PC-3 (cell line): ENCODE data around the gene AMH. TPM values are rescaled to one million over a fixed set of nuclear protein-coding genes. Genes with fewer than 3 reads are reported as not detected.

Experiments used
- ATAC-seq: fragments of 200-7000 bp; cut with Tn5 transposase; 2 replicates; pipeline ENCODE4 v1.9.1; 2020; ENCODE audit warnings: mild to moderate bottlenecking, moderate library complexity
- BruUV-seq: library from RNA; stranded (reverse); fragments of 400-500 nt; replicated peaks from 2 replicates; lab custom pipeline; 2021; lab: Mats Ljungman, UMichigan
- CTCF ChIA-PET: fragments of 300-600 bp; sonication (Branson Sonifier 250); formaldehyde crosslinking; loops from one replicate; lab custom pipeline; 2022; ENCODE audit warnings: antibody characterized with exemption; lab: Charles Lee
- POLR2A ChIA-PET: fragments of 300-600 bp; sonication (Branson Sonifier 250); formaldehyde crosslinking; loops from one replicate; lab custom pipeline; 2022; ENCODE audit warnings: antibody characterized with exemption; ENCODE audit not compliant: unreplicated experiment; lab: Charles Lee
- DNase-seq: peaks from one replicate; pipeline ENCODE4 v3.0.0-alpha.2; 2015
- H2AFZ ChIP-seq: fragments of 300-600 bp; sonication (generic); 2 replicates; pipeline ENCODE4 v1.6.0; 2016; ENCODE audit warnings: antibody characterized with exemption, low read length
- H3F3A ChIP-seq: fragments of 300-600 bp; sonication (generic); one replicate; pipeline ENCODE4 v1.6.0; 2017; ENCODE audit warnings: antibody characterized with exemption, low read length, control low read depth, mild to moderate bottlenecking; ENCODE audit not compliant: unreplicated experiment
- H3K27ac ChIP-seq: fragments of 300-600 bp; sonication (generic); 2 replicates; pipeline ENCODE4 v1.5.1; 2016; ENCODE audit warnings: mild to moderate bottlenecking, low read length
- H3K27me3 ChIP-seq: fragments of 300-600 bp; sonication (generic); 2 replicates; pipeline ENCODE4 v1.6.1; 2016; ENCODE audit warnings: low read length, mixed read lengths
- H3K36me3 ChIP-seq: fragments of 300-600 bp; sonication (generic); 2 replicates; pipeline ENCODE4 v1.6.1; 2016; ENCODE audit warnings: low read depth, mixed run types, low read length, mixed read lengths
- H3K4me1 ChIP-seq: fragments of 300-600 bp; sonication (generic); 2 replicates; pipeline ENCODE4 v1.5.1; 2016; ENCODE audit warnings: low read length; ENCODE audit not compliant: insufficient read depth
- H3K4me2 ChIP-seq: fragments of 300-600 bp; sonication (generic); 2 replicates; pipeline ENCODE4 v1.6.0; 2016; ENCODE audit warnings: low read length
- H3K4me3 ChIP-seq: fragments of 300-600 bp; sonication (generic); 2 replicates; pipeline ENCODE4 v1.5.1; 2016; ENCODE audit warnings: mild to moderate bottlenecking, low read length, mixed read lengths
- H3K79me2 ChIP-seq: fragments of 300-600 bp; sonication (generic); 2 replicates; pipeline ENCODE4 v1.6.1; 2017; ENCODE audit warnings: low read length, mixed read lengths
- H3K9ac ChIP-seq: fragments of 300-600 bp; sonication (generic); 2 replicates; pipeline ENCODE4 v1.6.0; 2016; ENCODE audit warnings: mild to moderate bottlenecking, low read length
- H3K9me2 ChIP-seq: fragments of 300-600 bp; sonication (generic); replicated peaks from 2 replicates; pipeline ENCODE4 v1.6.1; 2016; ENCODE audit warnings: mixed run types, low read length, mixed read lengths
- H3K9me3 ChIP-seq: fragments of 300-600 bp; sonication (generic); 2 replicates; pipeline ENCODE4 v1.6.1; 2016; ENCODE audit warnings: low read length, mixed read lengths
- H4K20me1 ChIP-seq: fragments of 300-600 bp; sonication (generic); 2 replicates; pipeline ENCODE4 v1.6.1; 2016; ENCODE audit warnings: low read length, mixed read lengths
- EZH2 ChIP-seq: fragments of 300-600 bp; sonication (generic); IDR thresholded peaks from one replicate; pipeline ENCODE4 v1.6.1; 2017; ENCODE audit warnings: antibody characterized with exemption, mild to moderate bottlenecking, low read length; ENCODE audit not compliant: unreplicated experiment
- EZH2phosphoT487 ChIP-seq: fragments of 300-600 bp; sonication (generic); IDR thresholded peaks from 2 replicates; pipeline ENCODE4 v1.6.1; 2018; ENCODE audit warnings: mild to moderate bottlenecking, antibody characterized with exemption, low read length, borderline replicate concordance
- intact Hi-C: fragments of 100-400 bp; cut with micrococcal nuclease; formaldehyde crosslinking; loops from 2 replicates; pipeline ENCODE4 v1.9.0; 2023
- total RNA-seq: library from RNA; depleted of rRNA; stranded (reverse); fragments of >200 nt; gene quantifications from 2 replicates; pipeline ENCODE4 v1.2.3, GENCODE V29; 2014
- TF ChIP-seq, protein P1 (sequence below): fragments of 300-600 bp; sonication (generic); conservative IDR thresholded peaks from 2 replicates; pipeline ENCODE4 v1.5.1; 2017; ENCODE audit warnings: antibody characterized with exemption, low read depth, mild to moderate bottlenecking, low read length

AMH gene
- total RNA-seq, 1 experiment from 2014 or later = 6.0 TPM

DNA sequence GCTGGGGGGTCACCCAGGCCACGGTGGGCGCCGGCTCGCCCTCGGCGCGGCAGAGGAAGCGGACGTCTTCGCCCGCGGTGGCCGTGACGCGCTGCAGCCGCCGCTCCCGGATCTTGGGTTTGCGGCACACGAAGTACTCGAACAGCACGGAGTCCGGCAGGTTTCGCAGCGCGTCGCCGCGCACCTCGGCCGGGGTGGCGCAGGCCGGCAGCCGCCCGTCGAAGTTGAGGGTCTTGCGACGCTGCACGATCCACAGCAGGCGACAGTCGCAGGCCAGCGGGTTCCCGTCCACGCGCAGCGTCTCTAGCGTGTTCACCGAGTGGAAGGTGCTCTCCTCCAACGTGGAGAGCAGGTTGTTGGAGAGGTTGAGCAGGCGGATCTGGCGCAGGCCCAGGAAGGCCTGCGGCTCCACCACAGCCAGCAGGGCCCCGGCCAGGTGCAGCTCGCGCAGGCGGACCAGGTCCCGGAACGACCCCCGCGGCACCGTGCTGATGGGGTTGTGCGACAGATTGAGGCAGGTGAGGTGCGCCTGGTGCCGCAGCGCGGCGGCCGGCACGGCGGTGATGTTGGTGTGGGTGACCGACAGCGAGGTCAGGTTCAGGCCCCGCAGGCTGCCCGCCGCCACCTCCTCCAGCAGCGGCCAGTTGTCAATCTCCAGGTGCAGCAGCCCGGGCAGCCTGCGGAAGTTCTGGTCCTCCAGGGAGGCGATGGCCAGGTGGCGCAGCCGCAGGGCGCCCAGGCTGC, 41.5 kb downstream of the AMH start:
- H3K79me2 ChIP-seq = no peaks in the 10 kb centered on the region
- peak overlapping the region; percentile 51 for H3K4me3 ChIP-seq
- no peak overlapping the region for H3K27ac ChIP-seq
- no peaks in the 10 kb centered on the region for H3F3A ChIP-seq
- no peaks in the 10 kb centered on the region for H3K9me2 ChIP-seq
- POLR2A ChIA-PET = no interaction called here
- no peaks in the 10 kb centered on the region for H3K4me1 ChIP-seq
- intact Hi-C loops = no loop called here
- DNase-seq (no peak), ATAC-seq (peak; percentile 30)
- peak overlapping the region; percentile 74 for H3K4me2 ChIP-seq
- H4K20me1 ChIP-seq = no peaks in the 10 kb centered on the region
- no peak overlapping the region for H2AFZ ChIP-seq
- no peak overlapping the region for H3K9ac ChIP-seq
- CTCF ChIA-PET = no interaction called here
- BruUV-seq = no TSS peak
- TF ChIP-seq, protein P1, sequence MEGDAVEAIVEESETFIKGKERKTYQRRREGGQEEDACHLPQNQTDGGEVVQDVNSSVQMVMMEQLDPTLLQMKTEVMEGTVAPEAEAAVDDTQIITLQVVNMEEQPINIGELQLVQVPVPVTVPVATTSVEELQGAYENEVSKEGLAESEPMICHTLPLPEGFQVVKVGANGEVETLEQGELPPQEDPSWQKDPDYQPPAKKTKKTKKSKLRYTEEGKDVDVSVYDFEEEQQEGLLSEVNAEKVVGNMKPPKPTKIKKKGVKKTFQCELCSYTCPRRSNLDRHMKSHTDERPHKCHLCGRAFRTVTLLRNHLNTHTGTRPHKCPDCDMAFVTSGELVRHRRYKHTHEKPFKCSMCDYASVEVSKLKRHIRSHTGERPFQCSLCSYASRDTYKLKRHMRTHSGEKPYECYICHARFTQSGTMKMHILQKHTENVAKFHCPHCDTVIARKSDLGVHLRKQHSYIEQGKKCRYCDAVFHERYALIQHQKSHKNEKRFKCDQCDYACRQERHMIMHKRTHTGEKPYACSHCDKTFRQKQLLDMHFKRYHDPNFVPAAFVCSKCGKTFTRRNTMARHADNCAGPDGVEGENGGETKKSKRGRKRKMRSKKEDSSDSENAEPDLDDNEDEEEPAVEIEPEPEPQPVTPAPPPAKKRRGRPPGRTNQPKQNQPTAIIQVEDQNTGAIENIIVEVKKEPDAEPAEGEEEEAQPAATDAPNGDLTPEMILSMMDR = no peak
- TF ChIP-seq EZH2 (peak; percentile 67), EZH2phosphoT487 (no peak)
- H3K9me3 ChIP-seq = no peaks in the 10 kb centered on the region
- no peaks in the 10 kb centered on the region for H3K36me3 ChIP-seq
- peaks cover 21% of the 10 kb centered on the region for H3K27me3 ChIP-seq

DNA sequence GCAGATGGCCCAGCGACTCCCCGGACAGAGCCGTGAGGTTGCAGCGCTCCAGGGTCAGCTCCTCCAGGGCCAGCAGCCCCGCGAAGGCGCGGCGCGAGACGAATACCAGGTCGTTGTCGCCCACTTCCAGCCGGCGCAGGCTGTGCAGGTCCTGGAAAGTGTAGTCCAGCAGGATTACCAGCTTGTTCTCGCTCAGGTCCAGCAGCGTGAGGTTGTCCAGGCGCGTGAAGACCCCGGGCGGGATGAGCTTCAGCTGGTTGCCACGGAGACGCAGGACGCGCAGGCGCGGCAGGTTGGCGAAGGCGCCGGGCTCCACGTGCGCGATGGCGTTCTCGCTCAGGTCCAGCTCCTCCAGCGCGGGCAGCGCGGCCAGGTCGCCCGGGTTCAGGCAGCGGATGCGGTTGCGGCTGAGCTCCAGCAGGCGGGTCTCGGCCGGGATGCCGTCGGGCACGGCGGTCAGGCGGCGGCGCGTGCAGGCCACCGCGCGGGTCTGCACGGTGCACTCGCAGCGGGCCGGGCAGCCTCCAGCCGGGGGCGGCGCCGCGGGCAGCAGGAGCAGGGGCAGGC, 42.1 kb downstream of the AMH start:
- H3K4me3 ChIP-seq = no peak overlapping the region
- H3K27ac ChIP-seq = no peak overlapping the region
- no peak overlapping the region for H2AFZ ChIP-seq
- H3K79me2 ChIP-seq = no peaks in the 10 kb centered on the region
- H3K27me3 ChIP-seq = peaks cover 21% of the 10 kb centered on the region
- no peaks in the 10 kb centered on the region for H3K4me1 ChIP-seq
- no peaks in the 10 kb centered on the region for H3K36me3 ChIP-seq
- H3K9me3 ChIP-seq = no peaks in the 10 kb centered on the region
- intact Hi-C loops = no loop called here
- BruUV-seq = no TSS peak
- no peaks in the 10 kb centered on the region for H4K20me1 ChIP-seq
- POLR2A ChIA-PET = no interaction called here
- ATAC-seq (peak; percentile 21), DNase-seq (no peak)
- CTCF ChIA-PET = no interaction called here
- H3F3A ChIP-seq = no peaks in the 10 kb centered on the region
- no peak overlapping the region for H3K9ac ChIP-seq
- peak overlapping the region; percentile 74 for H3K4me2 ChIP-seq
- TF ChIP-seq EZH2phosphoT487 (no peak), EZH2 (no peak)
- TF ChIP-seq, protein P1 = no peak
- no peaks in the 10 kb centered on the region for H3K9me2 ChIP-seq

DNA sequence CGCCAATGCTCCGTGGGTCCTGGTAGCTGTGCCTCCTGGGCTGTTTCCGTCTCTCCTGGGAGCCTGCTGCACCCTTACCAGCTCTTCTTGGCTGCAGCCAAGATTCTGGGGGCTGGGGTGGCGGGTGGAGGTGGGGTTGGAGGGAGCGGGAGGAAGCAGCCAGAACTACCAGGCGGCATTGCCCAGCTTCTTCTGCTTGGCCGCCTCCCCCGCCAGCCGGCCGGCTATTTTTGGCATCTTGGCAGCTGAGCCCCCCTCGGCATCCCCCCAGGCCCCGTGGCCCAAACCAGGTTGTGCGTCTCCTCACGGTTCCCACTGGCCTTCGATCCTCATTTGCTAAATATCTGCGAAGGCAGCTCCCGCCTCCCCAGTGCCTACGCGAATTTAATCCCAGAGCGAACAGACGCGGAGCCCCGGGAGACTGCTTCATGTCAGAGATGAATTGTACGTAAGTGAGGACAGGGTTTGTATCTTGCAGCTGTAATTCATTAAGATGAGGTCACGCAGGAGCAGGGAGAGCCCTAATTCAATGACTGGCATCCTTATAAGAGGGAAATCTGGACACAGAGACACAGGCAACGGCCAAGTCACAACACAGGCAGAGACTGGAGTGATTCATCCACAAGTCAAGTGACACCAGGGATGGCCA, 45.7 kb downstream of the AMH start:
- DNase-seq = no peak
- intact Hi-C loops = no loop called here
- no peak for ATAC-seq
- H3K4me1 ChIP-seq = no peaks in the 10 kb centered on the region
- ChIA-PET POLR2A (no interaction called here), CTCF (no interaction called here)
- no peaks in the 10 kb centered on the region for H4K20me1 ChIP-seq
- no peak overlapping the region for H3K4me3 ChIP-seq
- no peak overlapping the region for H3K9ac ChIP-seq
- H3K36me3 ChIP-seq = no peaks in the 10 kb centered on the region
- no peaks in the 10 kb centered on the region for H3F3A ChIP-seq
- peaks cover 15% of the 10 kb centered on the region for H3K27me3 ChIP-seq
- H3K9me3 ChIP-seq = no peaks in the 10 kb centered on the region
- H2AFZ ChIP-seq = no peak overlapping the region
- H3K79me2 ChIP-seq = no peaks in the 10 kb centered on the region
- no TSS peak for BruUV-seq
- H3K9me2 ChIP-seq = no peaks in the 10 kb centered on the region
- no peak overlapping the region for H3K4me2 ChIP-seq
- H3K27ac ChIP-seq = no peak overlapping the region
- no peak for TF ChIP-seq EZH2phosphoT487
- no peak for TF ChIP-seq EZH2
- TF ChIP-seq, protein P1 = no peak
